ENCODE data around the gene TRIM47. TPM values are rescaled to one million over a fixed set of nuclear protein-coding genes. Genes with fewer than 3 reads are reported as not detected.
A peak's percentile ranks its signal among the peaks of the same experiment; 100 is the strongest.
"Not testable (repeated sequence)": the region's sequence is repeated elsewhere in the genome, so short reads cannot be mapped to it uniquely, and the experiment has no call there.

The TRIM47 gene
- total and polyA plus RNA-seq, 2 of the 13 experiments (the other 11 are each of a cell fraction or from before 2014, with no cell fraction given) = 33.5 to 82.0 TPM

DNA sequence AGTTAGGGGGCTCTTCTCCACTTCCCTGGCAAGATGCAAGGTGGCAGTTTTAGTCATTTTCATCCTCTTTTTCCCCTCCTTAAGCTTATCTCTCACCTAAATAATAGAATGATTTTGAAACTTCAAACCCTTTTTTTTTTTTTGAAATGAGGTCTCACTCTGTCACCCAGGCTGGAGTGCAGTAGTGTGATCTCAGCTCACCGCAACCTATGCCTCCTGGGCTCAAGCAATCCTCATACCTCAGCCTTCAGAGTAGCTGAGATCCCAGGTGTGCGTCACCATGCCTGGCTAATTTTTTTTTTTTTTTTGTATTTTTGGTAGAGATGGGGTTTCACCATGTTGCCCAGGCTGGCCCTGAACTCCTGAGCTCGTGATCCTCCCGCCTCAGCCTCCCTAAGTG lies 13.5 kb downstream of the TRIM47 start:
- TF ChIP-seq MAF1 (CRISPR knock-in tag; IDR thresholded peaks at IDR 0.05; ENCODE audit: borderline replicate concordance) (0 out of 2 replicates have a peak, but pooled peaks have one; percentile 31), PHF21A (CRISPR knock-in tag; IDR thresholded peaks at IDR 0.05) (peak; percentile 18; the same call in 1 of the 2 replicates), HOXA3 (CRISPR knock-in tag; IDR thresholded peaks at IDR 0.05) (peak; percentile 36; the same call in 1 of the 2 replicates)
- peak overlapping the region in 1 of 3 experiments; percentile 40; a peak in 1 of 6 replicates for H3K4me3 ChIP-seq (replicated peaks in 1 of 3; ENCODE audit: insufficient read depth in 1 of 3, low read depth in 2 of 3, low read length in 3 of 3)
- ATAC-seq; intact Hi-C loops (cut with micrococcal nuclease; ENCODE audit: unreplicated experiment); H3K9me3 ChIP-seq (ENCODE audit: low read length); H2AFZ ChIP-seq (ENCODE audit: low read length); H3K36me3 ChIP-seq (replicated peaks in 1 of 2; ENCODE audit: control insufficient read depth in 1 of 2, insufficient read depth in 2 of 2, low read length in 2 of 2); in situ Hi-C loops (cut with HindIII; ENCODE audit: extremely low pct_ligation_motif_present, low pct_unique_long_range_greater_than_20kb); BruUV-seq (replicated peaks); H3K27me3 ChIP-seq (ENCODE audit: control insufficient read depth in 1 of 2, insufficient read depth in 2 of 2, low read length in 2 of 2); H3K79me2 ChIP-seq (ENCODE audit: insufficient read depth, low read length); FAIRE-seq; H3K9ac ChIP-seq (ENCODE audit: insufficient read depth, low read depth, low read length); CTCF ChIA-PET (ENCODE audit: low intra/inter-chr PET ratio, low total read pairs); DNase-seq (ENCODE audit: low spot score); H4K20me1 ChIP-seq (ENCODE audit: insufficient read depth, low read length); H3K27ac ChIP-seq (ENCODE audit: extremely low read length, insufficient read depth, low read length): not testable (repeated sequence)
- H3K4me2 ChIP-seq (ENCODE audit: low read depth, low read length) = peak overlapping the region; percentile 36
- 31% methylated on average over 4 of the region's 4 CpGs for WGBS (ENCODE audit: low lambda C conversion rate)
- POLR2A ChIA-PET = interaction anchor here (1.0 to 5.7 kb wide), 4 partner anchors 8 to 85 kb away, joined by 3 to 70 read pairs (median 18); partner anchors contain the start of genes TRIM47 and WBP2
- H3K4me1 ChIP-seq (ENCODE audit: insufficient read depth, low read length) = peaks cover 69% of the 10 kb centered on the region

DNA sequence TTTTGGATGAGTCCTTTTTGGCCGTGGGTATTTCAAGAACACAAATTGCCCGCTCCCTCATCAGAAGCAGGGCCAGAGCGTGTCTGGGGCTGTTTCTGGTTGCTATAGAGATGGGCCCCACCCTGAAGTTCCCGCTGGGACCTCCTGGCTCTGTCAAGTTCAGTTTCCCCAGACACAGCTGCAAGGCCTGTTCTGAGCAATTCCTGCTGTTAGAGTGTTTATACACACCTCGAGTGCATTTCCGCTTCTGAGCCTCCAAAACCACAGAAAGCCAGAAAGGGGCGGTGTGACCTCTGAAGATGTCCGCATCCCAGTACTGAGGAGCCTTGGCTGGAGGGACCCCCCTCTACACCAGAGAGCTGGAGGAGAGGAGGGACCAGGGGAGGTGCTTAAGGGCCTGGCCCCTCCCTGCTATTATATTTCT lies 13.9 kb downstream of the TRIM47 start:
- in situ Hi-C loops (cut with HindIII; ENCODE audit: extremely low pct_ligation_motif_present, low pct_unique_long_range_greater_than_20kb) (no loop called here), intact Hi-C loops (cut with micrococcal nuclease; ENCODE audit: unreplicated experiment) (no loop called here)
- H3K9ac ChIP-seq (ENCODE audit: insufficient read depth, low read depth, low read length) = no peak overlapping the region
- H3K27me3 ChIP-seq (ENCODE audit: control insufficient read depth in 1 of 2, insufficient read depth in 2 of 2, low read length in 2 of 2) = no peaks in the 10 kb centered on the region
- FAIRE-seq = no peak
- H3K36me3 ChIP-seq (replicated peaks in 1 of 2; ENCODE audit: control insufficient read depth in 1 of 2, insufficient read depth in 2 of 2, low read length in 2 of 2) = no peaks in the 10 kb centered on the region
- ATAC-seq = no peak
- no peaks in the 10 kb centered on the region for H3K9me3 ChIP-seq (ENCODE audit: low read length)
- BruUV-seq (replicated peaks) = no TSS peak
- H3K4me1 ChIP-seq (ENCODE audit: insufficient read depth, low read length) = peaks cover 69% of the 10 kb centered on the region
- CTCF ChIA-PET (ENCODE audit: low intra/inter-chr PET ratio, low total read pairs) = no interaction called here
- H3K79me2 ChIP-seq (ENCODE audit: insufficient read depth, low read length) = no peaks in the 10 kb centered on the region
- no peak for DNase-seq (ENCODE audit: low spot score)
- H3K4me3 ChIP-seq (replicated peaks in 1 of 3; ENCODE audit: insufficient read depth in 1 of 3, low read depth in 2 of 3, low read length in 3 of 3) = no peak overlapping the region
- H2AFZ ChIP-seq (ENCODE audit: low read length) = no peak overlapping the region
- H4K20me1 ChIP-seq (ENCODE audit: insufficient read depth, low read length) = no peaks in the 10 kb centered on the region
- H3K4me2 ChIP-seq (ENCODE audit: low read depth, low read length) = peak overlapping the region; percentile 30
- POLR2A ChIA-PET = interaction anchor here (1.0 to 5.7 kb wide), 4 partner anchors 8 to 85 kb away, joined by 3 to 70 read pairs (median 18); partner anchors contain the start of genes TRIM47 and WBP2
- no peak overlapping the region for H3K27ac ChIP-seq (ENCODE audit: extremely low read length, insufficient read depth, low read length)
- 46% methylated on average over 8 of the region's 8 CpGs for WGBS (ENCODE audit: low lambda C conversion rate)
- TF ChIP-seq, protein P1, sequence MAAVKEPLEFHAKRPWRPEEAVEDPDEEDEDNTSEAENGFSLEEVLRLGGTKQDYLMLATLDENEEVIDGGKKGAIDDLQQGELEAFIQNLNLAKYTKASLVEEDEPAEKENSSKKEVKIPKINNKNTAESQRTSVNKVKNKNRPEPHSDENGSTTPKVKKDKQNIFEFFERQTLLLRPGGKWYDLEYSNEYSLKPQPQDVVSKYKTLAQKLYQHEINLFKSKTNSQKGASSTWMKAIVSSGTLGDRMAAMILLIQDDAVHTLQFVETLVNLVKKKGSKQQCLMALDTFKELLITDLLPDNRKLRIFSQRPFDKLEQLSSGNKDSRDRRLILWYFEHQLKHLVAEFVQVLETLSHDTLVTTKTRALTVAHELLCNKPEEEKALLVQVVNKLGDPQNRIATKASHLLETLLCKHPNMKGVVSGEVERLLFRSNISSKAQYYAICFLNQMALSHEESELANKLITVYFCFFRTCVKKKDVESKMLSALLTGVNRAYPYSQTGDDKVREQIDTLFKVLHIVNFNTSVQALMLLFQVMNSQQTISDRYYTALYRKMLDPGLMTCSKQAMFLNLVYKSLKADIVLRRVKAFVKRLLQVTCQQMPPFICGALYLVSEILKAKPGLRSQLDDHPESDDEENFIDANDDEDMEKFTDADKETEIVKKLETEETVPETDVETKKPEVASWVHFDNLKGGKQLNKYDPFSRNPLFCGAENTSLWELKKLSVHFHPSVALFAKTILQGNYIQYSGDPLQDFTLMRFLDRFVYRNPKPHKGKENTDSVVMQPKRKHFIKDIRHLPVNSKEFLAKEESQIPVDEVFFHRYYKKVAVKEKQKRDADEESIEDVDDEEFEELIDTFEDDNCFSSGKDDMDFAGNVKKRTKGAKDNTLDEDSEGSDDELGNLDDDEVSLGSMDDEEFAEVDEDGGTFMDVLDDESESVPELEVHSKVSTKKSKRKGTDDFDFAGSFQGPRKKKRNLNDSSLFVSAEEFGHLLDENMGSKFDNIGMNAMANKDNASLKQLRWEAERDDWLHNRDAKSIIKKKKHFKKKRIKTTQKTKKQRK (IDR thresholded peaks at IDR 0.05; ENCODE audit: low read length) = no peak
- TF ChIP-seq ESRRA (CRISPR knock-in tag; IDR thresholded peaks at IDR 0.05; ENCODE audit: low read depth) (no peak), ZNF468 (CRISPR knock-in tag; IDR thresholded peaks at IDR 0.05) (no peak), RFX1 (IDR thresholded peaks at IDR 0.05) (no peak), POLR2A (IDR thresholded peaks at IDR 0.05; ENCODE audit: insufficient read depth in 1 of 2, low read depth in 2 of 2, low read length in 2 of 2) (no peak), ZSCAN12 (CRISPR knock-in tag; IDR thresholded peaks at IDR 0.05) (no peak), POLR2G (IDR thresholded peaks at IDR 0.05; ENCODE audit: low read depth, low read length) (no peak)
- TF ChIP-seq, protein P2, sequence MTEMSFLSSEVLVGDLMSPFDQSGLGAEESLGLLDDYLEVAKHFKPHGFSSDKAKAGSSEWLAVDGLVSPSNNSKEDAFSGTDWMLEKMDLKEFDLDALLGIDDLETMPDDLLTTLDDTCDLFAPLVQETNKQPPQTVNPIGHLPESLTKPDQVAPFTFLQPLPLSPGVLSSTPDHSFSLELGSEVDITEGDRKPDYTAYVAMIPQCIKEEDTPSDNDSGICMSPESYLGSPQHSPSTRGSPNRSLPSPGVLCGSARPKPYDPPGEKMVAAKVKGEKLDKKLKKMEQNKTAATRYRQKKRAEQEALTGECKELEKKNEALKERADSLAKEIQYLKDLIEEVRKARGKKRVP (CRISPR knock-in tag; IDR thresholded peaks at IDR 0.05) = no peak
- TF ChIP-seq, protein P3, sequence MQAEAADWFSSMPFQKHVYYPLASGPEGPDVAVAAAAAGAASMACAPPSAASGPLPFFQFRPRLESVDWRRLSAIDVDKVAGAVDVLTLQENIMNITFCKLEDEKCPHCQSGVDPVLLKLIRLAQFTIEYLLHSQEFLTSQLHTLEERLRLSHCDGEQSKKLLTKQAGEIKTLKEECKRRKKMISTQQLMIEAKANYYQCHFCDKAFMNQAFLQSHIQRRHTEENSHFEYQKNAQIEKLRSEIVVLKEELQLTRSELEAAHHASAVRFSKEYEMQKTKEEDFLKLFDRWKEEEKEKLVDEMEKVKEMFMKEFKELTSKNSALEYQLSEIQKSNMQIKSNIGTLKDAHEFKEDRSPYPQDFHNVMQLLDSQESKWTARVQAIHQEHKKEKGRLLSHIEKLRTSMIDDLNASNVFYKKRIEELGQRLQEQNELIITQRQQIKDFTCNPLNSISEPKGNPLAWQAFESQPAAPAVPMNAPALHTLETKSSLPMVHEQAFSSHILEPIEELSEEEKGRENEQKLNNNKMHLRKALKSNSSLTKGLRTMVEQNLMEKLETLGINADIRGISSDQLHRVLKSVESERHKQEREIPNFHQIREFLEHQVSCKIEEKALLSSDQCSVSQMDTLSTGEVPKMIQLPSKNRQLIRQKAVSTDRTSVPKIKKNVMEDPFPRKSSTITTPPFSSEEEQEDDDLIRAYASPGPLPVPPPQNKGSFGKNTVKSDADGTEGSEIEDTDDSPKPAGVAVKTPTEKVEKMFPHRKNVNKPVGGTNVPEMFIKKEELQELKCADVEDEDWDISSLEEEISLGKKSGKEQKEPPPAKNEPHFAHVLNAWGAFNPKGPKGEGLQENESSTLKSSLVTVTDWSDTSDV (CRISPR knock-in tag; IDR thresholded peaks at IDR 0.05) = 0 out of 2 replicates have a peak, but pooled peaks have one; percentile 40

Measured in HepG2 (cell line).